Lower lobe of right lung (tissue), 2 donors: Measurements from ENCODE around the gene NAA25. TPM values are rescaled to one million over a fixed set of nuclear protein-coding genes. Genes with fewer than 3 reads are reported as not detected.
"Not testable (repeated sequence)": the region's sequence is repeated elsewhere in the genome, so short reads cannot be mapped to it uniquely, and the experiment has no call there.

Experiments
- ATAC-seq, 2 donors: fragments of 200-7000 bp; cut with Tn5 transposase; one replicate each; pipeline ENCODE4 v1.9.1; 2020 to 2022; ENCODE audit warnings: mild to moderate bottlenecking in 2 of 2, moderate library complexity in 2 of 2
- DNase-seq: peaks from one replicate; pipeline ENCODE4 v3.0.0-alpha.2; 2020
- H3K27ac ChIP-seq: fragments of 200-600 bp; one replicate; pipeline ENCODE4 v1.8.0; 2022
- H3K27me3 ChIP-seq: fragments of 200-600 bp; one replicate; pipeline ENCODE4 v1.8.0; 2022; ENCODE audit warnings: low read depth
- H3K36me3 ChIP-seq: fragments of 200-600 bp; one replicate; pipeline ENCODE4 v1.8.0; 2022; ENCODE audit warnings: mild to moderate bottlenecking
- H3K4me1 ChIP-seq: fragments of 200-600 bp; one replicate; pipeline ENCODE4 v1.8.0; 2022
- H3K4me3 ChIP-seq: fragments of 200-600 bp; one replicate; pipeline ENCODE4 v1.8.0; 2022; ENCODE audit warnings: mild to moderate bottlenecking
- H3K9me3 ChIP-seq: fragments of 200-600 bp; one replicate; pipeline ENCODE4 v1.8.0; 2022
- intact Hi-C: fragments of 100-400 bp; cut with DNase I; formaldehyde crosslinking; loops from one replicate; pipeline ENCODE4 v1.11.0; 2022
- total RNA-seq: library from RNA; stranded (reverse); fragmentation: NEBNext Ultra II Directional; extraction: Animal tissue kit (Norgen Biotek cat#: 25700); gene quantifications from one replicate; pipeline ENCODE4 v1.2.1, GENCODE V29; 2021
- TF ChIP-seq, protein P1 (sequence below): fragments of 200-600 bp; IDR thresholded peaks from one replicate; pipeline ENCODE4 v1.8.0; 2022; ENCODE audit warnings: antibody characterized with exemption, mild to moderate bottlenecking
- donor health status: DM: no; HTN: yes; CAD: no; lungs with severe emphysema.

Gene NAA25
- total RNA-seq, 1 donor from 2014 or later = 24.7 TPM

DNA sequence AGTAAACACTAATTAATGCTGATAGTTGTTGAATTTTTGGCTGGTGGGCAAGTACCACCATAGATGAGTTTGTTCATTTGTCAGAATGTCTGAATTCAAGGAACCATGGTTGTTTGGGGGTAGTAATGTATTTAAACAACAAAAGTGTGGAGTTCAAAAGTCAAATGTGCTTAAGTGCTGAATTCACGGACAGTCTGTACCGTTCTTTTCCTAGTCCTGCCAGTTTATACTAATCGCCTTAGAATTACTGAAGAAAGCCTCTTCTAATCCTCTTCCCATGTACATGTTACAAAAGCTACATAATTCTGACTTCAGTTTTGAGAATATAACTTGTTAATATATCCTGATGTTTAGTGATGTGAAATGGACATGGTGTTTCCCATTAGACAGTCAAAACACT, 2.7 kb downstream of the NAA25 start:
- TF ChIP-seq, protein P1, sequence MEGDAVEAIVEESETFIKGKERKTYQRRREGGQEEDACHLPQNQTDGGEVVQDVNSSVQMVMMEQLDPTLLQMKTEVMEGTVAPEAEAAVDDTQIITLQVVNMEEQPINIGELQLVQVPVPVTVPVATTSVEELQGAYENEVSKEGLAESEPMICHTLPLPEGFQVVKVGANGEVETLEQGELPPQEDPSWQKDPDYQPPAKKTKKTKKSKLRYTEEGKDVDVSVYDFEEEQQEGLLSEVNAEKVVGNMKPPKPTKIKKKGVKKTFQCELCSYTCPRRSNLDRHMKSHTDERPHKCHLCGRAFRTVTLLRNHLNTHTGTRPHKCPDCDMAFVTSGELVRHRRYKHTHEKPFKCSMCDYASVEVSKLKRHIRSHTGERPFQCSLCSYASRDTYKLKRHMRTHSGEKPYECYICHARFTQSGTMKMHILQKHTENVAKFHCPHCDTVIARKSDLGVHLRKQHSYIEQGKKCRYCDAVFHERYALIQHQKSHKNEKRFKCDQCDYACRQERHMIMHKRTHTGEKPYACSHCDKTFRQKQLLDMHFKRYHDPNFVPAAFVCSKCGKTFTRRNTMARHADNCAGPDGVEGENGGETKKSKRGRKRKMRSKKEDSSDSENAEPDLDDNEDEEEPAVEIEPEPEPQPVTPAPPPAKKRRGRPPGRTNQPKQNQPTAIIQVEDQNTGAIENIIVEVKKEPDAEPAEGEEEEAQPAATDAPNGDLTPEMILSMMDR = no peak
- no peak overlapping the region for H3K27ac ChIP-seq
- intact Hi-C loops = no loop called here
- DNase-seq (no peak), ATAC-seq (no peak)
- H3K4me3 ChIP-seq = no peak overlapping the region
- H3K9me3 ChIP-seq = no peaks in the 10 kb centered on the region
- H3K4me1 ChIP-seq = peaks cover 25% of the 10 kb centered on the region
- H3K27me3 ChIP-seq = no peaks in the 10 kb centered on the region
- peaks cover 10% of the 10 kb centered on the region for H3K36me3 ChIP-seq

DNA sequence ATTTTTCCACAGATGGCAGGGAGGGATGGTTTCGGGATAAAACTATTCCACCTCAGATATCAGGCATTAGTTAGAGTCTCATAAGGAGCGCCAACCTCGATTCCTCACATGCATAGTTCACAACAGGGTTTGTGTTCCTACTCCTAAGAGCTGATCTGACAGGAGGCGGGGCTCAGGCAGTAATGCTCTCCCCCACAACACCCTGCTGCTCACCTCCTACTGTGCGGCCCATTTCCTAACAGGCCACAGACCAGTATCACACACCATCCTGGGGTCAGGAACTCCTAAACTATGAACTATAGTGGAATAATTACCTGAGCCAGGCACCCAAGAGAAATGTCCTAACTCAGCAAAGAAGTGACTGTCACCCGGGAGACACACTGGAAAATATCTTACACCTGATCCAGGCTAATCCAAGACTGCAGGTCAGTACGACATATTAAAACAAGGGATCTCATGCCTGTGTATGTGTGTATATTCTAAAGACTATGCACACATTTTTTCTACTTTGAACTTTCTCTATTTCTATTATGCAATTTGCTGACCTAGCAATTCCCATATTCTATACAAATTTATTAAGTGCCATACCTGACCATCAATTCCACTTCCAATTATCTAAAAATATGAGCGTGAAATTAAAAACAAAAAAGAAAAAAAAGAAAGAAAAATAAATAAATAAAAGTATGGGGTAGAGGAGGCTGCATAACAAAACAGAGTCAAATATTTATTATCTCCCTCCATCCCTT, 4.7 kb downstream of the NAA25 start:
- TF ChIP-seq, protein P1 = no peak
- Histone ChIP-seq H3K4me1 (peaks cover 17% of the 10 kb centered on the region), H3K36me3 (peaks cover 29% of the 10 kb centered on the region), H3K27me3 (no peaks in the 10 kb centered on the region), H3K9me3 (no peaks in the 10 kb centered on the region), H3K27ac (no peak overlapping the region), H3K4me3 (no peak overlapping the region)
- DNase-seq = no peak
- intact Hi-C loops = no loop called here
- ATAC-seq = no peak

DNA sequence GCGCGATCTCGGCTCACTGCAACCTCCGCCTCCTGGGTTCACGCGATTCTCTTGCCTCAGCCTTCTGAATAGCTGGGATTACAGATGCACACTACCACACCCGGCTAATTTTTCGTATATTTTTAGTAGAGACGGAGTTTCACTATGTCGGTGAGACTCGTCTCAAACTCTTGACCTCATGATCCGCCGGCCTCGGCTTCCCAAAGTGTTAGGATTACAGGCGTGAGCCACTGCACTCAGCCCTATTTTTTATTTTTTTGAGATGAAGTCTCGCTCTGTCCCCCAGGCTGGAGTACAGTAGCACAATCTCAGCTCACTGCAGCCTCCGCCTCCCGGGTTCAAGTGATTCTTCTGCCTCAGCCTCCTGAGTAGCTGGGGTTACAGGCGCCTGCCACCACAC, 5.8 kb downstream of the NAA25 start:
- Histone ChIP-seq H3K36me3 (peaks cover 40% of the 10 kb centered on the region), H3K4me1 (peaks cover 15% of the 10 kb centered on the region)
- H3K27me3 ChIP-seq, ATAC-seq, H3K27ac ChIP-seq, H3K9me3 ChIP-seq, DNase-seq, intact Hi-C loops, H3K4me3 ChIP-seq: not testable (repeated sequence)

DNA sequence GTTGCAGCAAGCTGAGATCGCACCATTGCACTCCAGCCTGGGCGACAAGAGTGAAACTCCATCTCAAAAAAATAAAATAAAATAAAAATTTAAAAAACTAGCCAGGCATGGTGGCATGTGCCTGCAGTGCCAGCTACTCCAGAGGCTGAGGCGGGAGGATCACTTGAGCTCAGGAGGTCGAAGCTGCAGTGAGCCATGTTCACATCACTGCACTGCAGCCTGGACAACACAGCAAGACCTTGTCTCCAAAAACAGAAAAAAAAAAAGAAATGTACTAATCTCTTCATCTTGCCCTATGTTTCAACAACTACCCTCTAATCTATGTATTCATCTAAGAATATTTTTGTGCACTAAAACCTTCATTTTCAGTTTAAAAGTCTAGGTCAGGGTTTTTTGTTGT, 6.5 kb downstream of the NAA25 start:
- Histone ChIP-seq H3K36me3 (peaks cover 44% of the 10 kb centered on the region), H3K27me3 (no peaks in the 10 kb centered on the region), H3K27ac (no peak overlapping the region), H3K9me3 (no peaks in the 10 kb centered on the region), H3K4me1 (peaks cover 9% of the 10 kb centered on the region), H3K4me3 (no peak overlapping the region)
- ATAC-seq = no peak
- TF ChIP-seq, protein P1 = no peak
- no peak for DNase-seq
- intact Hi-C loops = no loop called here

DNA sequence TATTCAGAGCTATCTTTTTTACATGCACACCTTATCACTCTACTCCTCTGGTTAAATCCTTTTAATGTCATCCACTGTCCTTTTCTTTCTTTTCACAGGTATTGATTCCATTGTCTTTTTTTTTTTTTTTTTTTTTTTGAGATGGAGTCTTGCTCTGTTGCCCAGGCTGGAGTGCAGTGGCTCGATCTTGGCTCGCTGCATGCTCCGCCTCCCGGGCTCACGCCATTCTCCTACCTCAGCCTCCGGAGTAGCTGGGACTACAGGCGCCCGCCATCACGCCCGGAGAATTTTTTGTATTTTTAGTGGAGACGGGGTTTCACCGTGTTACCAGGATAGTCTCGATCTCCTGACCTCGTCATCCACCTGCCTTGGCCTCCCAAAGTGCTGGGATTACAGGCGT, 8.1 kb downstream of the NAA25 start:
- H3K9me3 ChIP-seq, intact Hi-C loops, H3K4me3 ChIP-seq, ATAC-seq, DNase-seq, H3K27ac ChIP-seq, H3K27me3 ChIP-seq, H3K4me1 ChIP-seq: not testable (repeated sequence)
- peaks cover 50% of the 10 kb centered on the region for H3K36me3 ChIP-seq

DNA sequence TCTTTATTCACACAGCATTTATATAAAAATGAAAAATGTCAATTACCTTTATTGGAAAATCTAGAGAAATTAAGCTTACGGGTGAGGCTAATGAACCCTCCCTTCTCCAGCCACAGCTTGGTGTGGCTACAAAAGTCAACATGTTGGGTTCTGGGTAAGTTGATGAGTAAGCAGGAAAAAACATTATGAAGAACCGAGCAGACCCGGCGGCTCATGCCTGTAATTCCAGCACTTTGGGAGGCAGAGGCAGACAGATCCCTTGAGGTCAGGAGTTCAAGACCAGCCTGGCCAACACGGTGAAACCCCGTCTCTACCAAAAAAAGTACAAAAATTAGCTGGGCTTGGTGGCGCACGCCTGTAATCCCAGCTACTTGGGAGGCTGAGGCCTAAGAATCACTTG, 10.9 kb downstream of the NAA25 start:
- DNase-seq (no peak), ATAC-seq (no peak)
- intact Hi-C loops = no loop called here

More for the DNA sequence above, 10.9 kb downstream of the NAA25 start:
- TF ChIP-seq, protein P1 = no peak
- Histone ChIP-seq H3K27ac (no peak overlapping the region), H3K4me1 (peaks cover 7% of the 10 kb centered on the region), H3K4me3 (no peak overlapping the region), H3K36me3 (peaks cover 52% of the 10 kb centered on the region), H3K27me3 (no peaks in the 10 kb centered on the region), H3K9me3 (no peaks in the 10 kb centered on the region)
